ENCODE measurements around the gene MGMT.

- no peak for TF ChIP-seq EZH2 (IDR thresholded peaks at IDR 0.05; ENCODE audit: borderline replicate concordance, low read length)
- TF ChIP-seq, protein P1, sequence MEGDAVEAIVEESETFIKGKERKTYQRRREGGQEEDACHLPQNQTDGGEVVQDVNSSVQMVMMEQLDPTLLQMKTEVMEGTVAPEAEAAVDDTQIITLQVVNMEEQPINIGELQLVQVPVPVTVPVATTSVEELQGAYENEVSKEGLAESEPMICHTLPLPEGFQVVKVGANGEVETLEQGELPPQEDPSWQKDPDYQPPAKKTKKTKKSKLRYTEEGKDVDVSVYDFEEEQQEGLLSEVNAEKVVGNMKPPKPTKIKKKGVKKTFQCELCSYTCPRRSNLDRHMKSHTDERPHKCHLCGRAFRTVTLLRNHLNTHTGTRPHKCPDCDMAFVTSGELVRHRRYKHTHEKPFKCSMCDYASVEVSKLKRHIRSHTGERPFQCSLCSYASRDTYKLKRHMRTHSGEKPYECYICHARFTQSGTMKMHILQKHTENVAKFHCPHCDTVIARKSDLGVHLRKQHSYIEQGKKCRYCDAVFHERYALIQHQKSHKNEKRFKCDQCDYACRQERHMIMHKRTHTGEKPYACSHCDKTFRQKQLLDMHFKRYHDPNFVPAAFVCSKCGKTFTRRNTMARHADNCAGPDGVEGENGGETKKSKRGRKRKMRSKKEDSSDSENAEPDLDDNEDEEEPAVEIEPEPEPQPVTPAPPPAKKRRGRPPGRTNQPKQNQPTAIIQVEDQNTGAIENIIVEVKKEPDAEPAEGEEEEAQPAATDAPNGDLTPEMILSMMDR (IDR thresholded peaks at IDR 0.05; ENCODE audit: low read length), result no peak
Observed at GRCh38 chr10:129599160-129599559, 132.1 kb downstream of the MGMT start.

All from OCI-LY1 (cell line).